Measurements from ENCODE around the gene TAB3.
"Not testable (repeated sequence)": the region's sequence is repeated elsewhere in the genome, so short reads cannot be mapped to it uniquely, and the experiment has no call there.

Gene TAB3

DNA sequence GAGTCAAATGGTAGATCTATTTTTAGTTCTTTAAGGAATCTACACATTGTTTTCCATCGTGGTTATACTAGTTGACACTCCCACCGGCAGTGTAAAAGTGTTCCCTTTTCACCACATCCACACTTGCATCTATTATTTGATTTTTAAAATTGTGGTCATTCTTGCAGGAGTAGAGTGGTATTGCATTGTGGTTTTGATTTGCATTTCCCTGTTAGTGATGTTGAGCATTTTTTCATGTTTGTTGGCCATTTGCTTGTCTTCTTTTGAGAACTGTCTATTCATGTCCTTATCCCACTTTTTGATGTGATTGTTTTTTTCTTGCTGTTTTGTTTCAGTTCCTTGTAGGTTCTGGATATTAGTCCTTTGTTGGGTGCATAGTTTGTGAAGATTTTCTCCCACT, 70.0 kb downstream of the TAB3 start:
- no peak for DNase-seq (ENCODE audit: low read depth in 2 of 2)

DNA sequence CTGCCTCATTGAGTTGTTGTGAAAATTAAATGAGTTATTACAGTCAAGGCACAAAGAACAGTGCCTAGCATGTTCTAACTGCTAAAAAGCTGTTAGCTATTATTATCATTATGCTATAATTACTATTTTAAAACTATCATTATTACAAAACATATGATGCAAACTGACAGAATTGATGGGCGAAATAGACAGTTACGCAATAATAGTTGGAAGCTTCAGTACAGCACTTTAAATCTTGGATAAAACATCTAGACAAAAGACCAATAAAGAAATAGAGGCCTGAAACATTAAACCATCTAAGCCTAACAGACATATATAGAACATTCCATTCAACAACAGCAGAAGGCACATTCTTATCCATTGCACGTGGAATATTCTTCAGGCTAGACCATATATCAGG, 73.0 kb downstream of the TAB3 start:
- DNase-seq (ENCODE audit: low read depth in 2 of 2): no peak

DNA sequence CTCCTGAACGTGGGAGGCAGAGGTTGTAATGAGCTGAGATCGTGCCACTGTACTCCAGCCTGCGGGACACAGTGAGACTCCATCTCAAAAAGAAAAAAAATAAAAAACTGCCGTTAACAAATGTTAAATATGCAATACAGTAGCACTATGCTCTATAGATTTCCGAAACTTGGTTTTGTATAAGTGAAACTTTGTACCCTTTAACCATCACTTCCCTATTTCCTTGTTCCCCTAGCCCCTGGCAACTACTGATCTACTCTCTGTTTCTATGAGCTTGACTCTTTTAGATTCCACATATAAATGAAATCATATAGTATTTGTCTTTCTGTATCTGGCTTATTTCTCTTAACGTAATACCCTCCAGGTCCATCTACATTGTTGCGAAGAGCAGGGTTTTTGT, 74.1 kb downstream of the TAB3 start:
- no peak for DNase-seq (ENCODE audit: low read depth in 2 of 2)

DNA sequence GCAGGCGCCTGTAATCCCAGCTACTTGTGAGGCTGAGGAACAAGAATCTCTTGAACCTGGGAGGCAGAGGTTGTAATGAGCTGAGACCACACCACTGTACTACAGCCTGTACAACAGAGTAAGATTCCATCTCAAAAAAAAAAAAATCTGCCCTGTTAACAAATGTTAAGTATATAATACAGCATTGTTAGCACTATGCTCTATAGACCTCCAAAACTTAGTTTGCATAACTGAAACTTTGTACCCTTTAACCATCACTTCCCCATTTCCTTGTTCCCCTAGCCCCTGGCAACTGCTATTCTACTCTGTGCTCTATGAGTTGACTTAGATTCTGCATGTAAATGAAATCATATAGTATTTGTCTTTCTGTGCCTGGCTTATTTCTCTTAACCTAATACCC, 76.7 kb downstream of the TAB3 start:
- no peak for DNase-seq (ENCODE audit: low read depth in 2 of 2)

DNA sequence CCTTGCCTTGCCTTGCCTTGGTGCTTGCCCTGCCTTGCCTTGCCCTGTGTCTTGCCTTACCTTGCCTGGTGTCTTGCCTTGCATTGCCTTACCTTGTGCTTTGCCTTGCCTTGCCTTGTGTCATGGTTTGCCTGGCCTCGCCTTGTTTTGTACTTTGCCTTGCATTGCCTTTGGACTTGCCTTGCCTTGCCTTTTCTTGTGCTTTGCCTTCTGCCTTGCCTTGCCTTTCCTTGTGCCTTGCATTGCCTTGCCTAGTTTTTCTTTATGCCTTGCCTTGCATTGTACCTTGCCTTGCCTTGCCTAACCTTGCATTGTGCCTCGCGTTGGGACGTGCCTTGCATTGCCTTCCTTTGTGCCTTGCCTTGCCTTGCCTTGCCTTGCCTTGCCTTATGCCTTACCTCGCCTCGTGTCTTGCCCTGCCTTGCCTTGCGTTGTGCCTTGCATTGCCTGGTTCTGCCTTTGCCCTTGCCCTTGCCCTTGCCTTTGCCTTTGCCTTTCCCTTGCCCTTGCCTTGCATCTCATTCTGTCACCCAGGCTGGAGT, 82.8 kb downstream of the TAB3 start:
- DNase-seq (ENCODE audit: low read depth in 2 of 2): no peak

DNA sequence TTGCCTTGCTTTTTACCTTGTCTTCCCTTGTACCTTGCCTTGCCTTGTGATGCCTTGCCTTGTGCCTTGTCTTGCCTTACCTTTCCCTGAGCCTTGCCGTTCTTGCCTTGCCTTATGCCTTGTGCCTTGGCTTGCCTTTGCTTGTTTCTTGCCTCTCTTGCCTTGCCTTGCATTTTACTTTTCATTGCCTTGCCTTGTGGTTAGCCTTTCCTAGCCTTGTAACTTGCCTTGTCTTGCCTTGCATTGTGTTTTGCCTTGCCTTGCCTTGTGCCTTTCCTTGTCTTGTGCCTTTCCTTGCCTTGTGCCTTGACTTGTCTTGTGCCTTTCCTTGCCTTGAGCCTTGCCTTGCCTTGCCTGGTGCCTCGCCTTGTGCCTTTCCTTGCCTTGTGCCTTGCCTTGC, 84.6 kb downstream of the TAB3 start:
- DNase-seq (ENCODE audit: low read depth in 2 of 2): no peak

DNA sequence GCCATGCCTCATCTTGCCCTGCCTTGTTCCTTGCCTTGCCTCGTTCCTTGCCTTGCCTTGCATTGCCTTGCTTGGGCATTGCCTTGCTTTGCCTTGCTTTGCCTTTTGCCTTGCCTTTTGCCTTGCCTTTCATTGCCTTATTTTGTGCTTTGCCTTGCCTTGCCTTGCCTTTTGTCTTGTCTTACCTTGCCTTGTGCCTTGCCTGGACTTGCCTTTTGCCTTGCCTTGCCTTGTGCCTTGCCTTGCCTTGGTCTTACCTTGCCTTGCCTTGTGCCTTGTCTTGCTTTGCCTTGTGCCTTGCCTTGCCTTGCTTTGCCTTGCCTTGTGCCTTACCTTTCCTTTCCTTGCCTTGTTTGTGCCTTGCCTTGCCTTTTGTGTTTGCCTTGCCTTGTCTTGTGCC, 88.2 kb downstream of the TAB3 start:
- no peak for DNase-seq (ENCODE audit: low read depth in 2 of 2)

DNA sequence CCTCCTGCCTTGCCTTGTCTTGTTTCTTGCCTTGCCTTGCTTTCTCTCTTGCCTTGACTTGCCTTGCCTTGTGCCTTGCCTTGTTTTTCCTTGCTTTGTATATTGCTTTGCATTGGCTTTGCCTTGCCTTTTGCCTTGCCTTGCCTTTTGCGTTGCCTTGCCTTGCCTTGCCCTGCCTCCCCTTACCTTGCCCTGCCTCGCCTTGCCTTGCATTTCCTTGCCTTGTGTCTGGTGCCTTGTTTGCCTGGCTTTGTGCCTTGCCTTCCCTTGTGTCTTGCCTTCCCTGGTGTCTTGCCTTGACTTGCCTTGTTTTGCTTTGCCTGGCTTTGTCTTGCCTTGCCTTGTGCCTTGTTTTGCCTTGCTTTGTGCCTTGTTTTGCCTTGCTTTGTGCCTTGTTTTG, 89.7 kb downstream of the TAB3 start:
- no peak for DNase-seq (ENCODE audit: low read depth in 2 of 2)

DNA sequence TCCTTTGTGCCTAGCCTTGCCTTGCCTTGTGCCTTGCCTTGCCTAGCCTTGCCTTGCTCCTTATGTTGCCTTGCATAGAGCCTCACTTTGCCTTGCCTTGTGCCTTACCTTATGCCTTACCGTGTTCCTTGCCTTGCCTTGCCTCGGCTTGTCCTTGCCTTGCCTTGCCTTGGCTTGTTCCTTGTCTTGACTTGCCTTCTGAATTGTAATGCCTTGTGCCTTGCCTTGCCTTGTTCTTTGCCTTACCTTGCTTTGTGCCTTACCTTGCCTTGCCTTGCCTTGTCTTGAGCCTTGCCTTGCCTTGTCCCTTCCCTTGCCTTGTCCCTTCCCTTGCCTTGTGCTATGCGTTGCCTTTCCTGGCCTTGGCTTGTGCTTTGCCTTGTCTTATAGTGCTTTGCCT, 90.2 kb downstream of the TAB3 start:
- no peak for DNase-seq (ENCODE audit: low read depth in 2 of 2)

DNA sequence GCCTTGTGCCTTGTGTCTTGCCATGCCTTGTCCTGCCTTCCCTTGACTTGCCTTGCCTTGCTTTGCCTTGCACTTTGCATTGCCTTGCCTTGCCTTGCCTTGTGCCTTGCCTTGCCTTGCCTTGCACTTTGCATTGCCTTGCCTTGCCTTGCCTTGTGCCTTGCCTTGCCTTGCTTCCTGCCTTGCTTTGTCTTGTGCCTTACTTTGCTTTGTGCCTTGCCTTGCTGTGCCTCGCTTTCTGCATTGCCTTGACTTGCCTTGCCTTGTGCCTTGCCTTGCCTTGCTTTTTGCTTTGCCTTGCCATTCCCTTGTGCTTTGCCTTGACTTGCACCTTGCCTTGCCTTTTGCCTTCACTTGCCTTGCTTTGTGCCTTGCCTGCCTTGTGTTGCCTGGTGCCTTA, 91.8 kb downstream of the TAB3 start:
- not testable (repeated sequence) for DNase-seq (ENCODE audit: low read depth in 2 of 2)

DNA sequence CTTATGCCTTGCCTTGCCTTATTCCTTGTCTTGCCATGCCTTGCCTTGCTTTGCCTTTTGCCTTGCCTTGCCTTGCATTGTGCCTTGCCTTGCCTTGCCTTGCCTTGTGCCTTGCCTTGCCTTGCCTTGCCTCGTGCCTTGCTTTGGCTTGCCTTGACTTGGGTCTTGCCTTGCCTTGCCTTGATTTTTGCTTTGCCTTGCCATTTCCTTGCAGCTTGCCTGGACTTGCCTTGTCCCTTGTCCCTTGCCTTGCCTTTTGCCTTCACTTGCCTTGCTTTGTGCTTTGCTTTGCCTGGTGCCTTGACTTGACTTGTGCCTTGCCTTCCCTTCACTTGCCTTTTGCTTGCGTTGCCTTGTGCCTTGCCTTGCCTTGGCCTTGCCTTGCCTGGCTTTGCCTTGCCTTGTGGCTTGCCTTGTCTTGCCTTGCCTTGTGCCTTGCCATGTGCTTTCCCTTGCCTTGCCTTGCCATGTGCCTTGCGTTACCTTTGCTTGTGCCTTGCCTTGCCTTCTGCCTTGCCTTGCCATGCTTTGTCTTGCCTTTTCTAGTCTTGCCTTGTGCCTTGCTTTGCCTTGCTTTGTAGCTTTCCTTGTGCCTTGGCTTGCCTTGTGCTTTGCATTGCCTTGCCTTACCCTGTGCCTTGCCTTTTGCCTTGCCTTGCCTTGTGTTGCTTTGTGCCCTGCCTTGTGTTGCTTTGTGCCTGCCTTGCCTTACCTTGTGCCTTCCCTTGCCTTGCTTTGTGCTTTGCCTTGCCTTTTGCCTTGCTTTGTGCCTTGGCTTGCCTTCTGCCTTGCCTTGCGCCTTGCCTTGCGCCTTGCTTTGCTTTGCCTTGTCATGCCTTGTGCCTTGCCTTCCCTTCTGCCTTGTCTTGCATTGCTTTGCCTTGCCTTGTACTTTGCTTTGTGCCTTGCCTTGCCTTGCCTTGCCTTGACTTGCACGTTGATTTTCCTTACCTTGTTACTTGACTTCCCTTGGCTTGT, 92.8 kb downstream of the TAB3 start:
- no peak for DNase-seq (ENCODE audit: low read depth in 2 of 2)

DNA sequence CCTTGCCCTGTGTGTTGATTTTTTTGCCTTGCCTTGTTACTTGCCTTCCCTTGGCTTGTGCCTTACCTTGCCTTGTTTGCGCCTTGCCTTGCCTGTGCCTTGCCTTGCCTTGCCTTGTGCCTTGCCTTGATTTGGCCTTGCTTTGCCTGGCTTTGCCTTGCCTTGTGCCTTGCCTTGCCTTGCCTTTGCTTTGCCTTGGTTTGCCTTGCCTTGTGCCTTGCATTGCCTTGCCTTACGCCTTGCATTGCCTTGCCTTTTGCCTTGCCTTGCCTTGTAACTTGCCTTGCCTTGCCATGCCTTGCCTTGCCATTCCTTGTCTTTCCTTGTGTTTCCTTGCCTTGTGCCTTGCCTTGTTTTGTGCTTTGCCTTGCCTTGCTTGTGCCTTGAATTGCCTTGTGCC, 94.6 kb downstream of the TAB3 start:
- DNase-seq (ENCODE audit: low read depth in 2 of 2): no peak

DNA sequence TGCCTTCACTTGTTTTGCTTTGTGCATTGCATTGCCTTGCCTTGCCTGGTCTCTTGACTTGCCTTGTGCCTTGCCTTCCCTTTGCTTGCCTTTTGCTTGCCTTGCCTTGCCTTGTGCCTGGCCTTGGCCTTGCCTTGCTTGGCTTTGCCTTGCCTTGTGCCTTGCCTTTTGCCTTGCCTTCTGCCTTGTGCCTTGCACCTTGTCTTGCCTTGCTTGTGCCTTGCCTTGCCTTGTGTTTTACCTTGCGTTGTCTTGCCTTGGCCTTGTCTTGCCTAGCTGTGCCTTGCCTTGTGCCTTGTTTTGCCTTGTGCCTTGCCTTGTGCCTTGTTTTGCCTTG, 95.3 kb downstream of the TAB3 start:
- no peak for DNase-seq (ENCODE audit: low read depth in 2 of 2)

DNA sequence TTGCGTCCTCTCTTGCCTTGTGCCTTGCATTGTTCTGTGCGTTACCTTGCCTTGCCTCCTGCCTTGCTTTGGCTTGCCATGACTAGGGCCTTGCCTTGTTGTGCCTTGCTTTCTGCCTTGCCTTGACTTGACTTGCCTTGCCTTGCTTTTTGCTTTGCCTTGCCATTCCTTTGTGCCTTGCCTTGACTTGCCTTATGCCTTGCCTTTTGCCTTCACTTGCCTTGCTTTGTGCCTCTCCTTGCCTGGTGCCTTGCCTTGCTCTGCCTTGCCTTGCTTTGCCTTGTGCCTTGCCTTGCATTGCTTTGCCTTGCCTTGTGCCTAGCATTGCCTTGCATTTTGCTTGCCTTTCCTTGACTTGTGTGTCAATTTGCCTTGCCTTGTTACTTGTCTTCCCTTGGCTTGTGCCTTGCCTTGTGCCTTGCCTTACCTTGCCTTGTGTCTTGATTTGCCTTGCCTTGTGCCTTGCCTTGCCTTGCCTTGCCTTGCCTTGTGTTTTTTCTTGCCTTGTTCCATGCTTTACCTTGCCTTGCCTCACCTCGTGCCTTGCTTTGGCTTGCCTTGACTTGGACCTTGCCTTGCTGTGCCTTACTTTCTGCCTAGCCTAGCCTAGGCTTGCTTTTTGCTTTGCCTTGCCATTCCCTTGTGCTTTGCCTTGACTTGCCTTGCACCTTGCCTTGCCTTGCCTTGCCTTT, 95.8 kb downstream of the TAB3 start:
- no peak for DNase-seq (ENCODE audit: low read depth in 2 of 2)

DNA sequence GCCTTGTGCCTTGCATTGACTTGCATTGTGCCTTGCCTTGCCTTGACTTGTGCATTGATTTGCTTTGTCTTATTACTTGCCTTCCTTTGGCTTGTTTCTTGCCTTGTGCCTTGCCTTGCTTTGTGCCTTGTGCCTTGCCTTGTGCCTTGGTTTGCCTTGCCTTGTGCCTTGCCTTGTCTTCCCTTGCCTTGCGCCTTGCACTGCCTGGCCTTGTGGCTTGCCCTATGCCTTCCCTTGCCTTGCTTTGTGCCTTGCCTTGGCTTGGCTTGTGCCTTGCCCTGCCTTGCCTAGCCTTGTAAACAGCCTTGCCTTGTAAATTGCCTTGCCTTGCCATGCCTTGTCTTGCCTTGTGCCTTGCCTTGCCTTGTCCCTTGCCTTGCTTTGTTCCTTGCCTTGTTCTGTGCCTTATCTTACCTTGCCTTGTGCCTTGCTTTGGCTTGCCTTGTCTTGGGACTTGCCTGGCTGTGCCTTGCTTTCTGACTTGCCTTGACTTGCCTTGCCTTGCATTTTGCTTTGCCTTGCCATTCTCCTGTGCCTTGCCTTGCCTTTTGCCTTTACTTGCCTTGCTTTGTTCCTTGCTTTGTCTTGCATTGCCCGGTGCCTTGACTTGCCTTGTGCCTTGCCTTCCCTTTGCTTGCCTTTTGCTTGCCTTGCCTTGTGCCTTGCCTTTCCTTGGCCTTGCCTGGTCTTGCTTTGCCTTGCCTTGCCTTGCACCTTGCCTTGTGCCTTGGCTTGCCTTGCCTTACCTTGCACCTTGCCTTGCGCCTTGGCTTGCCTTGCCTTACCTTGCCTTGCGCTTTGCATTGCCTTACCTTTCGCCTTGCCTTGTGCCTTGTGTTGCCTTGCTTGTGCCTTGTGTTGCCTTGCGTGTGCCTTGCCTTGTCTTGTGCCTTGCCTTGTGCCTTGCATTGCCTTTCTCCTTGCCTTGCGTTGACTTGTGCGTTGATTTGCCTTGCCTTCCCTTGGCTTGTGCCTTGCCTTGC, 97.5 kb downstream of the TAB3 start:
- no peak for DNase-seq (ENCODE audit: low read depth in 2 of 2)

DNA sequence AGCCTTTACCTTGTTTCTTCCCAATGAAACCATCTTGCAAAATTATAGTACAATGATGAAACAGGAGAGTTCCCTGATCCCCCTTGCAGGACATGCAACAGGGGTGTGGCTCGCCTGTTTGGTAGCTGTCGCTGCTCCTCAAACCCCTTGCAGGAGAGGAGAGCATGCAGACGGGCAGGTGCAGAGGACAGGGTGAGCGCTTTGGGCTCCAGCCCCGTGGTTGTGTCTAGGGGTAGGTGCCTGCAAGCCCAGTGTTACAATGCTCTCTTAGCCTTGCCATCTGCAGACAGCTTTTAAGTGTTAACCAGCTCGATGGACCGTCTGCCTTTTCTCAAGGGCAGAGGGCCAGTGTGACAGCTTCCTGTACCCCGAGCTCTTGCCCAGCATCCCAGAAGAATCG, 102.0 kb downstream of the TAB3 start:
- no peak for DNase-seq (ENCODE audit: low read depth in 2 of 2)

DNA sequence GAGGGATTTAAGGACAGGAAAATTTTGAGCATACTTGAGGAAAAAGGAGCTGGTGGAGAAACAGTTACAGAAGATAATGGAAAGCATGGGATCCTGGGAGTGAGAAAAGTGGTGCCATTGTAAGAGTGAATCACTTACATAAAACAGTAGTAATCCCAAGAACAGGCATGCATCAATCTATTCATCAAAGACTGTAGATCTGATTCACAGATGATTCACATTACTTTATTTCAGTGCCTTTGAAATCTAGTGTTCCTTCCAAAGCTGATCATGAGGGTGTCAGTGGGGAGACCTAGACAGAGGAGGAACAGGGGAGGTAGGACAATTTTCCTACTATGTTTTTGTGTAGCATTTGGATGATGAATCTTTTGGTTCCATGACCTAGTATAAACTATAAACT, 102.7 kb downstream of the TAB3 start:
- no peak for DNase-seq (ENCODE audit: low read depth in 2 of 2)

DNA sequence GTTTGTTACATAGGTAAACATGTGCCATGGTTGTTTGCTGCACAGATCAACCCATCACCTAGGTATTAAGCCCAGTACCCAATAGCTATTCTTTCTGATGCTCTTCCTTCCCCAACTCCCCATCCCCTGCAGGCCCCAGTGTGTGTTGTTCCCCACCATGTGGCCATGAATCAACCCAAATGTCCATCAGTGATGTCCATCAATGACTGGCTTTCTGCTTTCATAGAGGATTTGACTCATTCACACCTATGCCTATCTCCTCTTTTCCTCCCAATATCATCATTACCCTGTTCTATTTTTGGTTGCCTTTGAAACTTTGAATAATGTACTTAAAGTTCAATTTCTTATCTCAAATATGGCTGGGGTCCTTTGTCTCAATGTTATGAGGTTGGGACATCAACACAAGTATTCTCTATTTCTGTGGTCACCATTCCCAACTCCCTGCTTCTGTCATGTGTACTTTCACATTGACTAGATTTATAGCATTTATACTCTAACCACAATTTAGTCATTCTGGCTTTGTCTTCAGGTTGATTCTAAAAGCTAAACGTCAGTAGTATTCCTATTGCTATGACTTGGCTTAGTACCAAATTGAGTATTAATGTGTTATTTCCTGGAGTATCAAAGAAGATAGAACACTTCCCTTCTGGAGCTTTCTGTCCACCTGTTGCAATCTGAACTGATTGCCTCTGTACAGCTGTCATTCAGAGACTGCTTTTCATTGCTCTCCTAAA, 107.2 kb downstream of the TAB3 start:
- no peak for DNase-seq (ENCODE audit: low read depth in 2 of 2)

DNA sequence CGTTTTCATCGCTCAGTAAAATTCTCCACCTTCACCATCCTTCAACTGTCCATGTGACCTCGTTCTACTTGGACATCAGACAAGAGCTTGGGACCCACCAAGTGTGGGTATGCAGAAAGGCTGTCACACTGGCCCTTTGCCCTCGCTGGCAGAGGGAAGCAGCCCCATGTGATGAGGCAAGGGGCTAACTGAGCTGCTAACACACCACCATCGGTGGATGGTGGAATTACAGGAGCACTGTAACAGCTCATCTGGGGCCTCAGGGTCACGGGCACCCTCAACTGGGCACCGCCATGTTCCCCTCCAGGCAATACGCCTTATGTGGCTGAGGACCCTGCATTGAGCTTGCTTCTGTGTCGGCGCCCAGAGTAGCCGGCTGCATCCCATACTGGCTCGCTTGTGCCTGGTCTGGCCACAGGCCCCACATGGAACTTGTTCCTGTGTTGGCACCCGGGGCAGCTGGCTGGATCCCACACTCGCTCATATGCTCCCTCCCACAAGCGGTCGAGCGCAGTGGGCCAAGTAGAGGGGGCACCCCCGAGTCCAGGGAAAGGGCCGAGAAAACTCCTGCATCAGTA, 109.5 kb downstream of the TAB3 start:
- DNase-seq (ENCODE audit: low read depth in 2 of 2): no peak

DNA sequence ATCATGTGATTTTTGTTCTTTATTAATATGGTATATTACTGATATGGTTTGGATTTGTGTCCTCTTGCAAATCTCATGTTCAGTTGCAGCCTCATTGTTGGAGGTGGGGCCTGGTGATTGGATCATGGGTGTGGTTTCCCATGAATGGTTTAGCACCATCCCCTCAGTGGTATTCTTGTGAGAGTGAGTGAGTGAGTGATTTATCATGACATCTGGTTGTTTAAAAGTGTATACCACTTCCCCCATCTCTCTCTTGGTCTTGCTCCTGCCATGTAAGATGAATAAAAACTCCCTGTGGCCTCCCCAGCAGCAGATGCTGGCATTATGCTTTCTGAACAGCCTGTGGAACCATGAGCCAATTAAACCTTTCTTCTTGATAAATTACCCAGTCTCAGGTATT, 111.5 kb downstream of the TAB3 start:
- DNase-seq (ENCODE audit: low read depth in 2 of 2): no peak
